Neural progenitor cell (in vitro differentiated cells): ENCODE results near the gene S100PBP. TPM values are rescaled to one million over a fixed set of nuclear protein-coding genes. Genes with fewer than 3 reads are reported as not detected.

Experiments used
- DNase-seq: peaks from one replicate; pipeline ENCODE4 v3.0.0-alpha.2; 2016; ENCODE audit warnings: low spot score
- H2AFZ ChIP-seq: fragments of 200-600 bp; sonication (generic); replicated peaks from 2 replicates; pipeline ENCODE4 v1.6.1; 2016; ENCODE audit warnings: antibody characterized with exemption
- H3F3A ChIP-seq: fragments of 200-600 bp; sonication (generic); 2 replicates; pipeline ENCODE4 v1.6.1; 2016; ENCODE audit warnings: antibody characterized with exemption, low read depth
- H3K27ac ChIP-seq: fragments of 200-600 bp; sonication (generic); 2 replicates; pipeline ENCODE4 v1.5.1; 2016; ENCODE audit warnings: mild to moderate bottlenecking
- H3K27me3 ChIP-seq: fragments of 200-600 bp; sonication (generic); 2 replicates; pipeline ENCODE4 v1.6.1; 2016; ENCODE audit warnings: mild to moderate bottlenecking, moderate library complexity
- H3K36me3 ChIP-seq: fragments of 200-600 bp; sonication (generic); 2 replicates; pipeline ENCODE4 v1.5.1; 2016
- H3K4me1 ChIP-seq: fragments of 200-600 bp; sonication (generic); 2 replicates; pipeline ENCODE4 v1.6.1; 2016; ENCODE audit warnings: mixed run types
- H3K4me2 ChIP-seq: fragments of 200-600 bp; sonication (generic); 2 replicates; pipeline ENCODE4 v1.6.1; 2016
- H3K4me3 ChIP-seq: fragments of 200-600 bp; sonication (generic); 2 replicates; pipeline ENCODE4 v1.5.1; 2016
- H3K79me2 ChIP-seq: fragments of 200-600 bp; sonication (generic); 2 replicates; pipeline ENCODE4 v1.6.1; 2016; ENCODE audit warnings: low read depth
- H3K9ac ChIP-seq: fragments of 200-600 bp; sonication (generic); 2 replicates; pipeline ENCODE4 v1.6.1; 2016
- H3K9me3 ChIP-seq: fragments of 200-600 bp; sonication (generic); 2 replicates; pipeline ENCODE4 v1.5.1; 2016; ENCODE audit warnings: low read depth
- H4K20me1 ChIP-seq: fragments of 200-600 bp; sonication (generic); 2 replicates; pipeline ENCODE4 v1.6.1; 2016; ENCODE audit warnings: low read depth
- H3K27ac Mint-ChIP-seq: 3 replicates; pipeline ENCODE4 v1.8.0; 2021; ENCODE audit warnings: mixed read lengths
- H3K27me3 Mint-ChIP-seq: 2 replicates; pipeline ENCODE4 v1.8.0; 2022; ENCODE audit warnings: low read depth, mild to moderate bottlenecking, inconsistent platforms, moderate library complexity, mixed read lengths; ENCODE audit not compliant: insufficient read depth
- H3K36me3 Mint-ChIP-seq: 3 replicates; pipeline ENCODE4 v1.8.0; 2021; ENCODE audit warnings: mixed read lengths
- H3K4me1 Mint-ChIP-seq: 3 replicates; pipeline ENCODE4 v1.8.0; 2021; ENCODE audit warnings: mixed read lengths
- H3K4me3 Mint-ChIP-seq: 3 replicates; pipeline ENCODE4 v1.8.0; 2021; ENCODE audit warnings: mild to moderate bottlenecking, moderate library complexity, mixed read lengths
- H3K9me3 Mint-ChIP-seq: 3 replicates; pipeline ENCODE4 v1.8.0; 2020; ENCODE audit warnings: mixed read lengths
- CTCF ChIP-seq: fragments of 200-600 bp; sonication (generic); IDR thresholded peaks from 2 replicates; pipeline ENCODE4 v1.5.1; 2017; ENCODE audit warnings: antibody characterized with exemption, mild to moderate bottlenecking
- EZH2 ChIP-seq: fragments of 200-600 bp; sonication (generic); IDR thresholded peaks from 2 replicates; pipeline ENCODE4 v1.6.1; 2017; ENCODE audit warnings: antibody characterized with exemption, mild to moderate bottlenecking, moderate library complexity
- EZH2phosphoT487 ChIP-seq: fragments of 200-600 bp; sonication (generic); IDR thresholded peaks from 2 replicates; pipeline ENCODE4 v1.6.1; 2017; ENCODE audit warnings: antibody characterized with exemption
- total RNA-seq: library from RNA; depleted of rRNA; stranded (reverse); fragments of >200 nt; gene quantifications from 2 replicates; pipeline ENCODE4 v1.2.3, GENCODE V29; 2015; ENCODE audit warnings: low replicate concordance

Gene S100PBP
- total RNA-seq, 1 donor from 2014 or later = 107 TPM

- TF ChIP-seq CTCF (no peak), EZH2 (no peak), EZH2phosphoT487 (no peak)
- Mint-ChIP-seq H3K4me3 (peak within 1 kb of the TSS; percentile 85), H3K4me1 (peaks cover 41% of the 10 kb centered on the region), H3K9me3 (no peaks in the 10 kb centered on the region), H3K36me3 (no peaks in the 10 kb centered on the region), H3K27me3 (peaks cover 30% of the 10 kb centered on the region), H3K27ac (peak within 1 kb of the TSS; percentile 21)
- Histone ChIP-seq H3K36me3 (no peaks in the 10 kb centered on the region), H3K9ac (no peak within 1 kb of the TSS), H2AFZ (peak within 1 kb of the TSS; percentile 68), H3K4me3 (peak within 1 kb of the TSS; percentile 58), H3K27me3 (peaks cover 18% of the 10 kb centered on the region), H3F3A (peaks cover 42% of the 10 kb centered on the region), H3K79me2 (no peaks in the 10 kb centered on the region), H3K27ac (no peak within 1 kb of the TSS), H3K9me3 (no peaks in the 10 kb centered on the region), H4K20me1 (no peaks in the 10 kb centered on the region), H3K4me2 (peak within 1 kb of the TSS; percentile 89), H3K4me1 (peaks cover 31% of the 10 kb centered on the region)
- DNase-seq = peak; percentile 86
Observed at GRCh38 chr1:32870615-32871363, 53.3 kb downstream of the S100PBP start, which contains the start of gene FNDC5. Gene FNDC5 (minus strand): TSS chr1:32870912.

- H3K4me3 Mint-ChIP-seq = peak overlapping the region; percentile 83
- peak overlapping the region; percentile 58 for H3K4me3 ChIP-seq
- peaks cover 18% of the 10 kb centered on the region for H3K27me3 ChIP-seq
- no peaks in the 10 kb centered on the region for H3K9me3 ChIP-seq
- no peak for TF ChIP-seq CTCF
- TF ChIP-seq EZH2 = no peak
- no peak for TF ChIP-seq EZH2phosphoT487
- H3K36me3 Mint-ChIP-seq = no peaks in the 10 kb centered on the region
- no peak overlapping the region for H3K27ac Mint-ChIP-seq
- H3K9me3 Mint-ChIP-seq = no peaks in the 10 kb centered on the region
- peaks cover 33% of the 10 kb centered on the region for H3K4me1 ChIP-seq
- no peak overlapping the region for H3K9ac ChIP-seq
- peaks cover 31% of the 10 kb centered on the region for H3K27me3 Mint-ChIP-seq
- peaks cover 39% of the 10 kb centered on the region for H3F3A ChIP-seq
- peak; percentile 76 for DNase-seq
- H3K4me2 ChIP-seq = peak overlapping the region; percentile 84
- H3K27ac ChIP-seq = no peak overlapping the region
- H2AFZ ChIP-seq = peak overlapping the region; percentile 68
- no peaks in the 10 kb centered on the region for H4K20me1 ChIP-seq
- no peaks in the 10 kb centered on the region for H3K79me2 ChIP-seq
- H3K36me3 ChIP-seq = no peaks in the 10 kb centered on the region
- peaks cover 40% of the 10 kb centered on the region for H3K4me1 Mint-ChIP-seq
Observed at GRCh38 chr1:32871364-32872191, 54.1 kb downstream of the S100PBP start.

GRCh38 chr1:32872192-32872460, 54.7 kb downstream of the S100PBP start:
- Mint-ChIP-seq H3K4me3 (peak overlapping the region; percentile 83), H3K9me3 (no peaks in the 10 kb centered on the region), H3K27ac (no peak overlapping the region), H3K27me3 (peaks cover 31% of the 10 kb centered on the region), H3K36me3 (no peaks in the 10 kb centered on the region), H3K4me1 (peaks cover 40% of the 10 kb centered on the region)
- peaks cover 18% of the 10 kb centered on the region for H3K27me3 ChIP-seq
- TF ChIP-seq EZH2 (no peak), CTCF (no peak), EZH2phosphoT487 (no peak)
- H3K36me3 ChIP-seq = no peaks in the 10 kb centered on the region
- no peak for DNase-seq
- H3K79me2 ChIP-seq = no peaks in the 10 kb centered on the region
- no peaks in the 10 kb centered on the region for H3K9me3 ChIP-seq
- H4K20me1 ChIP-seq = no peaks in the 10 kb centered on the region
- H3K4me1 ChIP-seq = peaks cover 39% of the 10 kb centered on the region
- no peak overlapping the region for H3K9ac ChIP-seq
- H3F3A ChIP-seq = peaks cover 40% of the 10 kb centered on the region
- H2AFZ ChIP-seq = peak overlapping the region; percentile 6
- H3K4me2 ChIP-seq = peak overlapping the region; percentile 84
- no peak overlapping the region for H3K27ac ChIP-seq
- peak overlapping the region; percentile 2 for H3K4me3 ChIP-seq
